ENCODE data around the gene EIF4G3.

GRCh38 chr1:20982316-20982715, 194.4 kb downstream of the EIF4G3 start:
- TF ChIP-seq CTCF (IDR thresholded peaks at IDR 0.05), result no peak
- TF ChIP-seq POLR2A (IDR thresholded peaks at IDR 0.05), result no peak

All from esophagus squamous epithelium (tissue), 4 donors.